Superior temporal gyrus (tissue), 1 donor: ENCODE measurements around the gene FGFR2.
"Not testable (repeated sequence)": the region's sequence is repeated elsewhere in the genome, so short reads cannot be mapped to it uniquely, and the experiment has no call there.

Experiments used
- DNase-seq: peaks from one replicate; pipeline ENCODE4 v3.0.0-alpha.2; 2016; ENCODE audit errors: extremely low spot score

Gene FGFR2

DNA sequence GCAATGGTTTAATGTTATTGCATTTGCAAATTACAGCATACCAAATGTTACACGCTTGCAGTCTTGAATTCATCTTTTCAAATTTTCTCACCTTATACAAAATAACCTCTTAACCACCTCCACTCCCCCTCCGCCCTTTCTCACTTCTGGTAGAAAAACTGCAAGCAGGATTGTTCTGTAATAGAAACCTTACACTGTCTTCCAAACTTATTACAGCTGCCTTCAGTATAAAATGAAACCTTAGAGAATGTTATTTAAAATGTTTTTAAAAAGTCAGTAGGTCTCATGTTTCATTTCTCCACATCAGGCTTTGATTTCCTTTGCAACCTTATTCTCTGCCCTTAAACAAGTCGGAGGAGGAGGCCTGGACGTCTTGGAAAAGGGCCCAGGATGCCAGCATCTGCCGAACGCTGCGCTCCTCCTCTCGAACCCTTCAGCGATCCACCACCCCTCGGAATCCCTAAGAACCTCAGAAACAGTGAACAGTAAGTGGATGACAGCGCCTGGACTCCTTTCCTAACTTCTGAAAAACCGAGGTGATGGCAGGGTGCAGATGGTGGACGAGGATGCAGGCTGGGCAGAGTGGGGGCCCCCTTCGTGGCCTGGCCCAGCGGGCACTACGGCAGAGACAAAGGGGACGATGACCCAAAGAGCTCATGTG lies 74.0 kb downstream of the FGFR2 start:
- DNase-seq = no peak

DNA sequence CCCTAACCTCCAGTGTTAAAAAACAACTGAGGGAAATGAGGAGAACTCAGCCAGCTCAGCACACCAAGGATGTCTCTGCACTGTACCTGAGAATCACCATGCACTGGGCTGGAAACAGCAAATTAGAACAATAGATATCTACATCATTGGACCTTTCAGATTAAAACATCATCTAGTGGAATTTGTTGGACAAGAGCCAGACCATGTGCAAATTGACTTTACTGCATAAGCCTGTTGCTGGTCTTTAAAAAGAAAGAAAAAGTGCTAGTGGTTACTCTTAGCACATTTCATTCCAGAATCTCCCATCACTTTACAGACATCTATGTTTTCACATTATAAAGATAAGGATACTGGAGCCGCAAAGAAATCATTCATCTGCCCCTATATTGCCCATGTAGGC lies 75.4 kb downstream of the FGFR2 start:
- DNase-seq = no peak

DNA sequence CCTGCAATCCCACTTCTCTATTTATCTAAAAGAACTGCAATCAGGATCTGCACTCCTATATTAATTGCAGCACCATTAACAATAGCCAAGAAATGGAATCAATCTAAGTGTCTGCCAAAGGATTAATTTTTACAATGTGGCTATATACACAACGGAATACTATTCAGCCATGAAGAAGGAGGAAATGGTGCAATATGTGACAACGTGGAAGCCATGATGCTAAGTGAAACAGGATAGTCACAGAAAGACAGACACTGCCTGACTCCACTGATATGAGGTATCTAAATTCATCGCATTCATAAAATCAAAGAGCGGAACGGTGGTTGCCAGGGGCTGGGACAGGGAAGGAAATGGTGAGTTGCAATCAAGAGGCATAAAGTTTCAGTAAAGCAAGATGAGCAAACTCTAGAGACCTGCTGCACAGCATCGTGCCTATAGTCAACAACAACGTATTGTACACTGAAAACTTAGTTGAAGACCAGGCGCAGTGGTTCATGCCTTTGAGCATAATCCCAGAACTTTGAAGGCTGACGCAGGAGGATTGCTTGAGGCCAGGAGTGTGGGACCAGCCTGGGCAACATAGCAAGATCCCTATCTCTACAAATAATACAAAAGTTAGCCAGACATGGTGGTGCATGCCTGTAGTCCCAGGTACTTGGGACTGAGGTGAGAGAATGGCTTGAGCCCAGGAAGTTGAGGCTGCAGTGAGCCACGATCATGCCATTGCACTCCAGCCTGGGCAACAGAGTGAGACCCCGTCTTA lies 76.3 kb downstream of the FGFR2 start:
- no peak for DNase-seq

DNA sequence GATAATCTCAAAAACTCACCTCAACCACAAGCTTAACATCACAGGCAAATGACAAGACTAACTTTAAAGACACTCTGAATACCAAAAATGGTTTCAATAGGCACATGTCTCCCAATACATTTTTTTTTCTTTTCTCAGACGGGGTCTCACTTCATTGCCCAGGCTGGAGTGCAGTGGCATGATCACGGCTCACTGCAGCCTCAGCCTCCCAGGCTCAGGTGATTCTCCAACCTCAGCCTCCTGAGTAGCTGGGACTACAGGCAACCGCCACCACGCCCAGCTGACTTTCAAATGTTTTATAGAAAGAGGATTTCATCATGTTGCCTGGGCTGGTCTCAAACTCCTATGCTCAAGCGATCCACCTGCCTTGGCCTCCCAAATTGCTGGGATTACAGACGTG lies 77.7 kb downstream of the FGFR2 start:
- DNase-seq = not testable (repeated sequence)

DNA sequence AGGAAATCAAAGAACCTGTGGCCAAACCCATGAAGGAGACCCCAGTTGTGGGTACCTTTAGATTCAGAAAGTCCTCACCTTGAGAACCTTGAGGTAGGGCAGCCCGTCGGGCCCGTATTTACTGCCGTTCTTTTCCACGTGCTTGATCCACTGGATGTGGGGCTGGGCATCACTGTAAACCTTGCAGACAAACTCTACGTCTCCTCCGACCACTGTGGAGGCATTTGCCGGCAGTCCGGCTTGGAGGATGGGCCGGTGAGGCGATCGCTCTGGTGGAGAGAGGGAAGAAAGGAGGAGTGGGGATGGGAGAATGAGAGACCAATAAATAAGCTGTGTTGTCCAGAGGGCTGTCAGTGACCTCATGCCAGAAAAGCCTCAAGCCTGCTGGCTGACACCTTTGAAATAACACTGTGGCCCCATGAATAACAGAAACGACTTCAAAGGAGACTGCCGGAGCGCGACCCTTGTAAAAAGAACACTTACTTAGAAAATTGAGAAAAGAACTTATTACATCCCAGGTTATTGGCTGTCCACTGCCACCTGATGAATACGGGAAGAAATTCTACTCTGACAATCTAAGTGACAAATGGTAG lies 78.2 kb downstream of the FGFR2 start:
- no peak for DNase-seq

DNA sequence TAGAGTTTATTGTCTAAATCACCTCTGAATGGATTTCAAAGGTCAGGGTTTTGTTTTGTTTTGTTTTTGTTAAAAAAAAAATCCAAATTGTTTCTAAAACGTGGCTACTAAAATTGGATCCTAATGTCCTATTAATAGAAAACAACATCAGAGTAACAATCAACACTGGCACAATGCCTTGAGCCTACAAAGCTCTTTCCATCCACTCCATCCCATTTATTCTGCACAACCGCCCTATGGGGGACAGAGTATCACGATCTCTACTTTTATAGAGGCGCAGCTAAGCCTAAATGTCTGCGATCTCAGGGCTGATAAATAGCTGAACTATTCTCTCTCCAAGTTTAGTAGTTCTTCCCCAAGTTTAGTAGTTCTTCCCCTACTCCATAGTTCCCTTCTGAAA lies 78.8 kb downstream of the FGFR2 start:
- peak; percentile 77 for DNase-seq

DNA sequence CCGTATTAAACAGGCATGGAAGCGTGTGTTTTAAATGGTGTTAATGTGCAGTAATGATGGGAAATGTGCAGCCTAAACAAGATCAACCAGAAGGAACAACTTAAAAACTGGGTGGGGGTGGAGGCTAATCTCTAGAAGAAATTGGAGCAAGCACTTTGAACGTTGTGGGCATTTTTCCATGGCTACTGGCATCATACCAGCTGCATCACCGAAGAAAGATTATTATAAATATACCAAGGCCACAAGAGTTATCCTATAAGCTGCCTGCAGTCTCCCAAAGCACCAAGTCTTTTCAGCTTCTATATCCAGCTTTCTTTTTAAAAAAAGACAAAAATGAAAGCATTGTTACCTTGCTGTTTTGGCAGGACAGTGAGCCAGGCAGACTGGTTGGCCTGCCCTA lies 79.9 kb downstream of the FGFR2 start:
- DNase-seq = no peak

DNA sequence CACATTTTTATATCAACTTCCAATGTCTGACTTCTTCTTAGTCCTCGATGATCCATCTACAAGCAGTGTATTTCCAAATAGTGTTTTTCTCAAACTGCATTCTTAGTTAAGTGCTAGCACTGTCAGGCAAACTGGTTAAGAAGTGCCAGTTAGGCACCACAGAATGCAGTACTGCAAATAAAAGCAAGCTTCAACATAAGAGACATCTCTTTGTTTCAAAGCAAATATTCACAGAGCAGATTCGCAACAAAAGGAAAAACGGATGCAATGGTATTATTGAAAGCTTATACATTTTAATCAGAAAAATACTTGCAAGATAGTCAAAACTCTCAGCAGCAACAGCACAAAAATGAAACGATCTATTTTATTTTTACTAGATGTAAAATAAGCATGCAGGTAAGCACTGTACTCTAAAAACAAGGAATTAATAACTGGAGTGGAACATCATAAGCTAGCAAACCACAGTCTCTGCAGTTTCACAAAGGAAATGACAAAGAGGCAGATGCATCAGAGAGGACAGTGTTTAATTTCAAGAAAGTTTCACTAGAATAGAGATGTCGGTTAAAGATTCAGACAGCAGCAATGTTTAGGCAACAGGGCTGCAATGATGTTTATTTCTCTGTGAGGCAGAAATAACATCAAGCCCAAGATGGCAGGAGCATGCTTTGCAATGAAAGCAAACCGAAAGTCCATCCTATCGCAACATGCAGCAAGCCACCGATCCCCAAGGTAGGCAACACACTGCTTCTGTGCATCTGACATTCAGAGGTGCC lies 82.0 kb downstream of the FGFR2 start:
- DNase-seq = peak; percentile 51

DNA sequence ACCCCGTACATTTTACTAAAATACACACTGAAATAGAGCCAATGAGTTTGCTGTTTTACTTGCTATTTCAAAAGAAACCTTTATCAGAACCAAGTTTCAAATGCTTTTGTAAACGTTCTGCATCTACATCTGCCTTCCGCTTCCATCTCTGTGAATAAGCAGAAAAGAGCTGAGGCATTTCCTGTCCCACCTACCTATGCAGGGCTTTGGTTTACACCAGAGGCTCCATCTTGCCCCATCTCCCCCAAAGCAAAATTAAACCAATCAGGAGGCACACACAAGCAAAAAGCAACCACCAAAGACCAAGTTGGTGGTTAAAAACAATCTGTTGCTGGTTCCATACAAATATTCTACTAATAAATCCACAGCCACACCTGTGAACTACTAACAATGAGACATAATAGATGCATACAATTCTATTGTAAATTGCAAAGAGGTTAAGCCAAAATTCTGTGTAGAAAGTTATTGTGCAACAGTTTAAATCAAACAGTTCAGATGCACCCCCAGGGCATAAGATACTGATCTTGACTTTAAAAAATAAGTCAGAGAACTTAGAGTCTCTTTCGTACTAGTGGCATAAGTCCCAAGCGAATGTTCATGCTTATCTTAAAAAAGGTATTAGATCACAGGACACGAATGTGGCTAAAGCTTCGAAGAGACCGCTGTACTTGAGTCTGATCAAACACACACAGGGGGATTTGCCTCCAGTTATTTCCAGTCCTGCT lies 83.9 kb downstream of the FGFR2 start:
- no peak for DNase-seq

DNA sequence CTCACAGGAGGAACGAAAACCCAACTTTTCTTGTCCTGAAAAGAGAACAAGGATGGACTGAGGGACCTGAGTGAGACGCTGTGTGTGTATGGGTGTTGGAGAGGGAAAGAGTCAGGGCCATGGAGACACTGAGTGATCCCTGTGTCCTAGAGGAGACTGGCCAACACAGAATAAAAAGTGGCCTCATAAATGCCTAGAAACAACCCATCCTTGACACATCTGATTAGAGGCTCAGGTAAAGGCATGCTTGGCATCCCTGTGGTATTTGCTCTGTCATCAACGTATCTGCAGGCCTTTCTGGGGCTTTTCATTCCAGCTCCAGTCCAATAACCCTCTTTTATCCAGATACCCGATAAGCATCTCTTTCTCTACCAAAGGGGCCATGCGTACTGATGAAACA lies 86.3 kb downstream of the FGFR2 start:
- no peak for DNase-seq

DNA sequence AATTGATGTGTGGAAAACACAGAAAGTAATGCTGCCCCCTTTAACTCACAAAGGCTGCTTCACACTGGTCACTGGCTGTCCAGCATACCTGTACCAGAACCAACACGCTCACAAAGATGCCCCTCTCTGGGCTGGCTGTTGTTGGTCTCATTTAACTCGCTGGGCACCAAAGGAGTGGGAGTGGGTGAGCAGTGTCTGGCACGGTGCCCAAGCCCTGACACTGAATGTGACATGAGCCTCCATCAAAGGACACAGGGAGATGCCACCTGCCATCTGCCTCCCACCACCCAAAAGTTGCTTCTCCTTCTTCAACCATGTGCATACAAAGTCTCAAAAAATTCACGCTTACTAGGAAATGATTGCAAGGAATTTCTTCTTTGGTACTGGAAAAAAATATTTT lies 86.8 kb downstream of the FGFR2 start:
- DNase-seq = no peak

DNA sequence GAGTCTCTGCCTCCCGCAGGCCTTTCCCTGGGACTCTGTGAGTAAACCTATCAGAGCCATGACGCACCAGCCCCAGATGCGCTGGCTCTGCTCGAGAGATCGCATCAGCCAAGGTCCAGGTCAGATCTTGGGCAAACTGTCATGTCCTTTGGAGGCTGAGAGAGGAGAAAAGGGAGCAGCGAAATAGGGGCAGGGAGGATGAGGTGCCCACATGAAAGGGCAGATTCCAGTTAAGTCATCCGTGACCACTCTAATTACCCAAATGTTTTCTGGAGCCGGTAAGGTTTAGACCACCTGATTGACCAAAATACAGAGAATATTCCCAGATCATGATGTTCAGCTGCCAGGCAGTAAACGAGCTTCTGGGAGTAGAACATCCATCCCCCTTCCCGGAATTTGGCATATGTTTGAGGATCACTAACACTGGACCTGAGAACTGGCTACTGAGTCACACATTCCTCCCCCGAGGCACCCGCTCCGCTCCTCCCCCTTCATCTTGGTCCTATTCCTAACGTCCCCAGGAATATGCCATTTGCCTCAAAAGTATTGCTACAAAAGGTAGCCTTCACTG lies 88.0 kb downstream of the FGFR2 start:
- no peak for DNase-seq

DNA sequence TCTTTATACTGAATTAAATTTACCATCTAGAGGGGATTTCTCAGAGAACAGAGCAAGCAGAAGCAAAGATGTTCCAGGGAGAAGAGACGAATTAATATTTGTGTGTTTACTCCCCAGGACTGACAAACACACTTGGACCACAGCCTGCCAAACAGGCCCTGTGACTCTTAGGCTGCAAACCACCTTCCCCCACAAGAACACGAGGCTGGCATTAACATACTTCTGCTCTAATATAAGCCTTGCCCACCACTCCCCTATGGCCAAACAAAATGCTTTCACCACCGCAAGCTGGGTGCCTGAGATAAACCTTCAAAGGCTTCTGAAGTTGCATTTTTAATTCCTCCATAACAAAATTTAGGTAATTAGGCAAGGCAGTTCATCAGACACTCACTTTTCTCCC lies 88.4 kb downstream of the FGFR2 start:
- DNase-seq = no peak

DNA sequence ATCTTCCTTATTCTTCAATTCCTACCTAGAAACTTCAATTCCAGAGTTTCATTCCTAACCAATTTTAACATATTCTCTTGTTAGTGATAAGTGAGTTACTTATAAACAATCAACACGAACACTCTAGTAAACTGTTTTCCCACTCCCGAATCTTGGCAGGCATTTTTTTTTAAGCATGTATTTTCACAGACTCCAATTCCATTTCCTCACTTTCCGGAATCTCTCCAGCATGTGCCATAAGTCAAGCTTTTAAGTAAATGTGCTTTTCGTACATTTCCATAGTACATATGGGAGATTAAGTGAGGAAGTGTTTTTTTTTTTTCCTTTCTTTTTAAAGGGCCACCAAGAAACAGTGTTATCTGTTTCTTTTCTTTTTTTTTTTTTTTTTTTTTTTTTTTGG lies 89.1 kb downstream of the FGFR2 start:
- no peak for DNase-seq

DNA sequence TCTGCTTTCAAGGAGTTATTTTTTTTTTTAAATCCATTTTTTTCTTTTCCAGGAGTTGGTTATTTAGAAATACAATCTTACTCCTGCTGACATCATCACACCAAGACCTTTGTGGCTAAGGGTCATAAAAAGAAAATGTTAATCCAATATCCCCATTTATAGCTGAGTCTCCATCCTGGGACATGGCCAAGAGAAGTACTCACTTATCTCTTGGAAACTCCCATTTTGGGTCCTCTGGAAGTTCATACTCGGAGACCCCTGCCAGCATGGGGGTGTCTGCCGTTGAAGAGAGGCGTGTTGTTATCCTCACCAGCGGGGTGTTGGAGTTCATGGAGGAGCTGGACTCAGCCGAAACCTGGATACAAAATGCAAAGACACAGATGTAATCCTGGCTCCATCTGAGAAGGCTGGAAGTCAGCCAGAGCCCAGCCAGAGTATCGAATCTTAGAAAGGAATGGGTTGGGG lies 94.6 kb downstream of the FGFR2 start:
- no peak for DNase-seq

DNA sequence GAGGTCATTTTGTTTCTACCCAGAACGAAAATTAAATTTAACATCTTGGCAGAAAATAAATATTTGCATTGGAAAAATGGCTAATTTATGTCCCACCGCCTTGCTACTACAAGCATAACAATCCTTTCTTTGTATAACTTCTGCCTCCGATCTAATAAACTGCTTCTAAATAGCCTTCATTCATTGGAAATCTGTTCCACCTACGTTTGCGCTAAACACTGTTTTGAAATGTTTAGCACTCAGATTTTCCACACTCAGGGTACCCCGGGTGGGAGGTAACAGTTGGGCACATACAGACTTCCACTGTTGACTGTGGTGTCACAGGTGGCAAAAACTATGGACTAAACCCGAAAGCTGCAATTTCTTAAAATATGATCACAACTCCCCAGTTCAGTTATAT lies 96.4 kb downstream of the FGFR2 start:
- peak; percentile 80 for DNase-seq

DNA sequence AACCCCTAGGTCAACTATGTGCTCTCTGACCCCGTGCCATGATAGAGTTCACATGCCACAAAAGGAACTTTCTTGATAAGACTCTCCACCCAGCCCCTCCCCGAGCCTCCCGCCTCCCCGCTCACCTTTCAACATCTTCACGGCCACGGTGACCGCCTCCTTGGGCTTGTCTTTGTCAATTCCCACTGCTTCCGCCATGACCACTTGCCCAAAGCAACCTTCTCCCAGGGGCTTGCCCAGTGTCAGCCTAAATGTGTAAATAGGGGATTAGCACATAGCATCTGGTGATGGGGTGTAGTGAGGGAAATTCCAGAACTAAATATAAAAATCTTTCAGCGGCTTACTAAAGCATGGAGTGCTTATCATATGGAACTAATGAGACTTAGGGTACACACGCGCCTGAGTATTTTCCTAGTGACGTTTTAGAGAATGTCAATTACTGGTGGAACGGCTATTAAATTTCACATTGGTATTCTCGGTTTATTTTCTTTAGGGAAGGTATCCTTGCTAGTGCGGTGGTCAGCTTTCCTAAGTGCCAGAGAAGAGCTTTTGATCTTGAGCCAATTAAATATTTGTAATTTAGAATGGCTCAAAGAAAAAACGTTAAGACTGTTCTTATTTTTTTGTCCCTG lies 97.4 kb downstream of the FGFR2 start:
- DNase-seq = no peak

DNA sequence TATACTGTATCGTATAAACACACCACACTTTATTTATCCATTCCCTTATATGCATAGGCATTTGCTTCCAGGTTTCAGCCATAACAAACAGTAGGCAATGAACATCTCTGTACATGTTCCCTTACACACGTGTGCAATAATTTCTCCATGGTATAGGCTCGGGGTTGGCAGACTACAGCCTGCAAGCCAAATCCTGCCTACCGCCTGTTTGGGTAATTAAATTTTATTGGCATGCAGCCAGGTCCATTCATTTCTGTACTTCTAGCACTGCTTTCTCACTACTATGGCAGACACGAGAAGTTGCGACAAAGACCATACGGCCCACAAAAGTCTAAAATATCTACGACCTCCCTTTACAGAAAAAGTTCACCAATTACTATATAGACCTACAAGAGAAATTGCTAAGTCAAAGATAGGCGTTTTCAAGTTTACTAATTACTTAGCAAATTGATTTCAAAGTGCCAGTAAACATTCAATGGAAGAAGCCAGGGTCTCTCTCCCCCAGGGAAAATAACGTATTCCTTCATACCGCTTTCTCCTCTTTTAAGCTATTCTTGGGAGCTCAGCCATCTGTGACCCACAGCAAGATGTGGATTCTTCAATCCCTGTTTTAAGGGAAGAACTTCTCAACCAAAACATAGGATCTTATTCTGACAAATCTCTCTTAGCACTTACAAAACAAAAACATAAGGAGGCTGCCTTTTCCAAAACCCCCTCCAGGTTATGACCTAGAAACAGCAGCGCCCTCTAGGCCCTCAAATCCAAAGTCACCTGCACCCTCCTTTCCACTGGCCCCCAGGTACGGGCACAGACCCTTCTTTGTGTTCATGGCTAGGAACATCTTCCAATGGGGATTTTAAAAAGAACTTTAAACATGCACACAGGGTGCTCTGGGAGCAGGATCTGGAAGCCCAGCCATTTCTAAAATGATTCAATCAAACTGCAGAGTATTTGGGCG lies 100.5 kb downstream of the FGFR2 start:
- DNase-seq = no peak

DNA sequence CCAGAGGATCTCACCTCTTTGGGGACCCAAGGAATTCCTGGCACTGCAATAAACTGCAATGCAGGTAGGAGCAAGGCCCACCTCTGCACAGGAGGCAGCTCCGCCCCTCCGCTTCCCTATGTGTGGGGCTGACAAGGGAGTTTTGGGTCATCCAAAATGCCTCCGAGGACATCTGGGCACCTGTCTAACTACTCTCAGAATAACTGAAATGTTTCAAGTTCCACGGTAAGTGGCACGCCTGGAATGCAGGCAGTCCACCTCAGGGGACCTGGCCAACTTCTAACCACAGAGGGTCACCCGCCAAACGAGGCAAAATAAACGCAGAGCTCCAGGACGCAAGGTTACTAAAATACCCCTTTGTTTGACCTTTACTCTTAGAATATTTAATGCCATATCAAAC lies 102.5 kb downstream of the FGFR2 start:
- DNase-seq = no peak

DNA sequence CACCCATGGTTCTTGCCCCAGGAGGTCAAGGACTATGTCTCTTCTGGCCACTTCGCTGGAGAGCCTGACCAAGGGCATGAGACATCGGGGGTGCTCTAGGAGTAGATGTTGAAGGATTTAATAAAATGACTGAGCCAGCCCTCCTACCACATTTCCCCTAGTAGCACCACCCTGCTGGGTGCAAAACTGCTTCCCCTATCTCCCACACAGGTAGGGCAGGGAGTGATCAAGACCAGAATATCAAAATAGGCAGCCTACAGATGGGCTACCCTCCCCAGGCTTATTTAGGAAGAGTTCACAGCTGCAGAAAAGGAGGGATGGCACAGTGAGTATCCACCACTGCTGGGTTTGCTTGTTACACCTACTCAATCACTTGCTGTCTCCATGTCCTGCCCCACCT lies 103.9 kb downstream of the FGFR2 start:
- DNase-seq = no peak
